Lung (tissue), 12 donors: ENCODE results near the gene TEKTIP1. TPM values are rescaled to one million over a fixed set of nuclear protein-coding genes. Genes with fewer than 3 reads are reported as not detected.
"Not testable (repeated sequence)": the region's sequence is repeated elsewhere in the genome, so short reads cannot be mapped to it uniquely, and the experiment has no call there.

Experiments
- ATAC-seq: fragments of 200-7000 bp; cut with Tn5 transposase; one replicate; pipeline ENCODE4 v1.9.1; 2020; ENCODE audit warnings: moderate number of reproducible peaks; ENCODE audit not compliant: insufficient read depth, low FRiP score
- DNase-seq, 3 donors: peaks; one replicate each; pipeline ENCODE4 v3.0.0-alpha.2; 2013 to 2017
- H3K27ac ChIP-seq, 2 donors: one replicate each; pipeline ENCODE4 v1.5.1; 2013; ENCODE audit warnings: mild to moderate bottlenecking in 2 of 2, moderate library complexity in 2 of 2, control low read depth in 1 of 2, inconsistent platforms in 1 of 2, low read depth in 1 of 2, low read length in 1 of 2
- H3K27me3 ChIP-seq, 3 donors: one replicate each; pipeline ENCODE4 v1.5.1; 2013; ENCODE audit warnings: low read length in 2 of 3; ENCODE audit not compliant: control insufficient read depth in 3 of 3, insufficient read depth in 3 of 3
- H3K36me3 ChIP-seq, 4 donors: one replicate each; pipeline ENCODE4 v1.5.1; 2013; ENCODE audit warnings: low read length in 4 of 4, mild to moderate bottlenecking in 1 of 4, moderate library complexity in 1 of 4; ENCODE audit not compliant: control insufficient read depth in 4 of 4, insufficient read depth in 4 of 4
- H3K4me1 ChIP-seq, 5 donors: one replicate each; pipeline ENCODE4 v1.5.1; 2013; ENCODE audit warnings: low read length in 5 of 5, mild to moderate bottlenecking in 2 of 5, moderate library complexity in 1 of 5; ENCODE audit not compliant: control insufficient read depth in 5 of 5, insufficient read depth in 5 of 5
- H3K4me3 ChIP-seq: one replicate; pipeline ENCODE4 v1.5.1; 2013; ENCODE audit warnings: mild to moderate bottlenecking, control low read depth, moderate library complexity
- H3K9ac ChIP-seq, 2 donors: one replicate each; pipeline ENCODE4 v1.5.1; 2013; ENCODE audit warnings: low read length in 2 of 2, control low read depth in 1 of 2; ENCODE audit not compliant: insufficient read depth in 1 of 2
- H3K9me3 ChIP-seq, 4 donors: one replicate each; pipeline ENCODE4 v1.5.1; 2013; ENCODE audit warnings: low read length in 3 of 4, mild to moderate bottlenecking in 1 of 4, moderate library complexity in 1 of 4; ENCODE audit not compliant: control insufficient read depth in 4 of 4, insufficient read depth in 3 of 4
- WGBS, 2 donors: extraction: QIAGEN DNeasy Blood & Tissue Kit; methylation state at CpG; one replicate each; pipeline ENCODE4 v1.1.7; 2013; 5-methylcytosine and 5-hydroxymethylcytosine counted together
- polyA plus RNA-seq, 2 donors: library from polyadenylated mRNA; stranded (reverse); fragments of 200-250 nt; gene quantifications; one replicate each; pipeline ENCODE4 v1.2.1, GENCODE V29; 2013
- total RNA-seq, 2 donors: library from RNA; depleted of rRNA in 1 of 2; stranded (reverse); fragments of >200 nt in 1 of 2; gene quantifications; one replicate each; pipeline ENCODE4 v1.2.1, GENCODE V29; 2014 to 2021
- TF ChIP-seq, protein P1 (sequence below): IDR thresholded peaks from 2 replicates; pipeline ENCODE4 v1.5.1; 2012; ENCODE audit warnings: mild to moderate bottlenecking; ENCODE audit errors: control extremely low read depth, extremely low read depth
- donor health status: control.
- donor health status: control.
- donor health status: Bipolar disorder and iron deficiency.
- donor health status: healthy.
- donor health status: DM: yes; HTN: yes; CAD: no.

TEKTIP1 gene
- total and polyA plus RNA-seq, 4 donors, result 0.20 to 5.8 (median 0.91) TPM

DNA sequence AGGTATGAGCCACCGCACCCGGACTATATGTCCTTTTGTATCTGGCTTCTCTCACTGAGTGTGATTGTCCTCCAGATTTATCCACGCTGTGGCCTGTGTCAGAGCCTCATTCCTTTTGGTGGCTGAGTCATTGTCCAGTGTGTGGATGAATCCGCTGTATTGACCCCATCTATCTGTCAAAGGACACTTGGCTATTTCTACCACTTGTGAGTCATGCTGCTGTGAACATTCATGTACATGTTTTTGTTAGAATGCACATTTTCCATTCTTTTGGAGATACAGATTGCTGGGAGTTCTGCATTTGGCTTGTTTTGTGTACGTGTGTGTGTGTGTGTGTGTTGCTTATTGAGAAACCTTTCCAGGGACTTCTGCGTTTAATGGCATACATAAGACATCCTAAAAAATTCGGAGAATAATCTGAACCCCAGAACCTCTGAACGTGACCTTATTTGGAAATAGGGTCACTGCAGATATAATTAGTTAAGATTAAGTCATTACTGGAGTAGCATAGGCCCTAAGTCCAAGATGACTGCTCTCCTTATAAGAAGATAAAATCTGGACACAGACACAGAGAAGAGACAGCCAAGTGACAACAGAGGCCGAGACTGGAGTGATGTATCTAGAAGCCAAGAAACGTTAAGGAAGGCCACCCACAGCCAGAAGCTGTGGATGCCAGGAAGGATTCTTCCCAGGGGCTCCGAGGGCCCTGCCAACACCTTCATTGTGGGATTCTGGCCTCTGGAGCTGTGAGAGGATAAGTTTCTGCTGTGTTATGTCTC lies 41.4 kb downstream of the TEKTIP1 start:
- Histone ChIP-seq H3K36me3 (peaks cover 0 to 11% (median 2%) of the 10 kb centered on the region in 4 donors), H3K4me3 (no peak overlapping the region), H3K27ac (peak overlapping the region in 1 of 2 donors; percentile 26), H3K9ac (peak overlapping the region in 1 of 2 donors; percentile 8), H3K4me1 (peaks cover 0 to 30% (median 10%) of the 10 kb centered on the region in 5 donors), H3K27me3 (no peaks in the 10 kb centered on the region), H3K9me3 (no peaks in the 10 kb centered on the region)
- ATAC-seq (no peak), DNase-seq (peak; percentile 87 to 95 (median 89))
- 65 to 67% methylated on average over 11 of the region's 11 CpGs for WGBS, 2 donors
- TF ChIP-seq, protein P1, sequence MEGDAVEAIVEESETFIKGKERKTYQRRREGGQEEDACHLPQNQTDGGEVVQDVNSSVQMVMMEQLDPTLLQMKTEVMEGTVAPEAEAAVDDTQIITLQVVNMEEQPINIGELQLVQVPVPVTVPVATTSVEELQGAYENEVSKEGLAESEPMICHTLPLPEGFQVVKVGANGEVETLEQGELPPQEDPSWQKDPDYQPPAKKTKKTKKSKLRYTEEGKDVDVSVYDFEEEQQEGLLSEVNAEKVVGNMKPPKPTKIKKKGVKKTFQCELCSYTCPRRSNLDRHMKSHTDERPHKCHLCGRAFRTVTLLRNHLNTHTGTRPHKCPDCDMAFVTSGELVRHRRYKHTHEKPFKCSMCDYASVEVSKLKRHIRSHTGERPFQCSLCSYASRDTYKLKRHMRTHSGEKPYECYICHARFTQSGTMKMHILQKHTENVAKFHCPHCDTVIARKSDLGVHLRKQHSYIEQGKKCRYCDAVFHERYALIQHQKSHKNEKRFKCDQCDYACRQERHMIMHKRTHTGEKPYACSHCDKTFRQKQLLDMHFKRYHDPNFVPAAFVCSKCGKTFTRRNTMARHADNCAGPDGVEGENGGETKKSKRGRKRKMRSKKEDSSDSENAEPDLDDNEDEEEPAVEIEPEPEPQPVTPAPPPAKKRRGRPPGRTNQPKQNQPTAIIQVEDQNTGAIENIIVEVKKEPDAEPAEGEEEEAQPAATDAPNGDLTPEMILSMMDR, result no peak

DNA sequence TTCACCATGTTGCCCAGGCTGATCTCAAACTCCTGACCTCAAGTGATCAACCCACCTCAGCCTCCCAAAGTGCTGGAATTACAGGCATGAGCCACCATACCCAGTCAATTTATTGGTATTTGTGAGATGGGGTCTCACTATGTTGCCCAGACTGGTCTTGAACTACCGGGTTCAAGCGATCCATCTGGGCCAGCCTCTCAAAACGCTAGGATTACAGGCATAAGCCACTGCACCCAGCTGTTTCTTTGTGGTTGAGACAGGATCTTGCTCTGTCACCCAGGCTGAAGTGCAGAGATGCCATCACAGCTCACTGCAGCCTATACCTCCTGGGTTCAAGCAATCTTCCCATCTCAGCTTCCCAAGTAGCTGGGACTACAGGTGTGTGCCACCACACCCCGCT lies 42.8 kb downstream of the TEKTIP1 start:
- not testable (repeated sequence) for ATAC-seq, H3K27ac ChIP-seq, H3K9me3 ChIP-seq, H3K27me3 ChIP-seq, DNase-seq, H3K9ac ChIP-seq, H3K36me3 ChIP-seq, H3K4me3 ChIP-seq
- H3K4me1 ChIP-seq, result peaks cover 0 to 20% (median 0%) of the 10 kb centered on the region in 5 donors
- WGBS, 2 donors, result 86 to 89% methylated on average over 4 of the region's 4 CpGs

DNA sequence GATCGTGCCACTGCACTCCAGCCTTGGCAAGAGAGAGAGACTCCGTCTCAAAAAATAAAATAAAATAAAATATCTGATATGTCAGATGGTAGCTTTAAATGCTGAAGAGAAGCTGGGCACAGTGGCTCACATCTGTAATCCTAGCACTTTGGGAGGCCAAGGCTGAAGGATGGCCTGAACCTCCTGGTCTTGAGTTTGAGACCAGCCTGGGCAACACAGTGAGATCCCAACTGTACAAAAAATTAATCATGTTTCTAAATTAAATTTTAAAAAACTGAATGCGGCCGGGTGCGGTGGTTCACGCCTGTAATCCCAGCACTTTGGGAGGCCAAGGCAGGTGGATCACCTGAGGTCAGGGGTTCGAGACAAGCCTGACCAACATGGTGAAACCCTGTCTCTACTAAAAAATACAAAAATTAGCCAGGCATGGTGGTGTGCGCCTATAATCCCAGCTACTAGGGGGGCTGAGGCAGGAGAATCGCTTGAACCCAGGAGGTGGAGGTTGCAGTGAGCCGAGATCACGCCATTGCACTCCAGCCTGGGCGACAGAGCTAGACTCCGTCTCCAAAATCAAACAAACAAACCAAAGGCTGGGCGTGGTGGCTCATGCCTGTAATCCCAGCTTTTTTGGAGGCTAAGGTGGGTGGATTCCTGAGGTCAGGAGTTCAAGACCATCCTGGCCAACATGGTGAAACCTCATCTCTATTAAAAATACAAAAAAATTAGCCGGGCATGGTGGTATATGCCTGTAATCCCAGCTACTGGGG lies 45.2 kb downstream of the TEKTIP1 start:
- H3K27me3 ChIP-seq, H3K36me3 ChIP-seq, ATAC-seq, H3K27ac ChIP-seq, DNase-seq, H3K4me3 ChIP-seq, H3K9ac ChIP-seq, H3K9me3 ChIP-seq: not testable (repeated sequence)
- 89 to 96% methylated on average over 15 of the region's 15 CpGs for WGBS, 2 donors
- peaks cover 0 to 16% (median 0%) of the 10 kb centered on the region in 5 donors for H3K4me1 ChIP-seq

DNA sequence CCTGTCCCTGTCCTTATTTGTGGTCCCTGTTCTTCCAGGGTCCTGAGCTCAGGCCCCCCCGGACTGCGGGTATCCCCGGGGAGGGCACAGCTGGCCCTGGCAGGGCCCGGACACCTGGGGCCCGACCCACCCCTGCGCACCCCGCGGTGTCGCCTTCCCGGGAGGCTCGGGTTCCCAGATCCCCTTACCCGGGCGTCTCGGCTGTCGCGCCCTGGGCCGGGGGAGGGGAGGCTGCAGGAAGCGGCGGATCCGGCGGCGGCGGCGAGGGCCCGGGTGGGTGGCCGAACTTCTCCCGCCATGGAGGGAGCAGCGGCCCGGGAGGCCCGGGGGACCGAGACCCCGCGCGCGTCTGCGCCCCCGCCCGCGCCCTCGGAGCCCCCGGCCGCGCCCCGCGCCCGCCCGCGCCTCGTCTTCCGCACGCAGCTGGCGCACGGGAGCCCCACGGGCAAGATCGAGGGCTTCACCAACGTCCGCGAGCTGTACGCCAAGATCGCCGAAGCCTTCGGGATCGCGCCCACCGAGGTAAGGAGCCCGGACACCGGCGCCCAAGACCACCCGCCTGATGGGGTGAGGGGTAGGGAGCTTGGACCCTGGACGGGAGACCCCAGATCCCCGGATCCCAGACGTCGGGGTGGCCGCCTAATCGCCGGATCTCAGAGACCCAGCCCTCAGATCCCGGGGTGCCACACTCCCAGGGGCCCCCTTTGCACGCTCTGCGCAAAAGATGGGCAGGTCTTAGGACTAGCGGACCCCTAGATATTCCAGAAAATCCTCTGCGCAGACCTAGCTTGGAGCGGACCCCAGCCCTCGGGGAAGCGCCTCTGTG lies 46.5 kb downstream of the TEKTIP1 start, which contains the start of gene GIPC3:
GIPC3 (plus strand) TSS at position 178 of the 826 bp plus-strand sequence; CDS start at position 298, 120 bp downstream.
- Histone ChIP-seq H3K27ac (no peak within 1 kb of the TSS), H3K9me3 (no peaks in the 10 kb centered on the region), H3K9ac (no peak within 1 kb of the TSS), H3K4me1 (peaks cover 0 to 3% (median 0%) of the 10 kb centered on the region in 5 donors), H3K36me3 (no peaks in the 10 kb centered on the region), H3K4me3 (peak within 1 kb of the TSS; percentile 25), H3K27me3 (peaks cover 0 to 9% (median 0%) of the 10 kb centered on the region in 3 donors)
- DNase-seq, result no peak
- ATAC-seq, result no peak
- WGBS, 2 donors, result 2 to 4% methylated on average over 55 to 84 of the region's 84 CpGs
- TF ChIP-seq, protein P1, result no peak
